GM18951 (cell line): ENCODE measurements around the gene FMNL2.

Source experiments
- POLR2A ChIP-seq: IDR thresholded peaks from 4 replicates; pipeline ENCODE4 v1.6.1; 2011; ENCODE audit warnings: mild to moderate bottlenecking; ENCODE audit not compliant: insufficient read length, insufficient read depth; ENCODE audit errors: extremely low read depth
- in situ Hi-C: fragments of 300-500 bp; cut with MboI; formaldehyde crosslinking; loops from one replicate; pipeline ENCODE4 v1.12.0; 2022; ENCODE audit warnings: low sequenced_read_pairs, mixed read lengths, inconsistent platforms; ENCODE audit not compliant: unreplicated experiment

The FMNL2 gene

GRCh38 chr2:152552888-152553287 lies 217.9 kb downstream of the FMNL2 start:
- in situ Hi-C loops, result no loop called here
- no peak for TF ChIP-seq POLR2A

DNA sequence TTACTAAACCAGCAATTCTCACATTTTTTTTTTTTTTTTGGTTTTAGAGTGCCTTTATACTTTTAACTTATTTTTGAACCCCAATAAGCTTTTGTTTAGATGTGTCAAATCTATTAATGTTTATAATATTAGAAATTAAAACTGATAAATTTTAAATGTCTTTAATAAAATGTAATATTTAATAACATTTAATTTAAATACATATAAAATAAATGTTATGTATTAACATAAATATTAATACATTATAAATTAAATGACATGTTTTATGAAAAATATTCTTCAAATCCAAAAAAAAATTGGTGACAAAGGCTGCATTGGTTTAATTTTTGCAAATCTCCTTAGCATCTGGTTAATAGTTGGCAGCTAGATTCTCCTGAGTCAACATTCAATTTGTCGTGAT lies 218.5 kb downstream of the FMNL2 start:
- in situ Hi-C loops, result no loop called here
- no peak for TF ChIP-seq POLR2A

DNA sequence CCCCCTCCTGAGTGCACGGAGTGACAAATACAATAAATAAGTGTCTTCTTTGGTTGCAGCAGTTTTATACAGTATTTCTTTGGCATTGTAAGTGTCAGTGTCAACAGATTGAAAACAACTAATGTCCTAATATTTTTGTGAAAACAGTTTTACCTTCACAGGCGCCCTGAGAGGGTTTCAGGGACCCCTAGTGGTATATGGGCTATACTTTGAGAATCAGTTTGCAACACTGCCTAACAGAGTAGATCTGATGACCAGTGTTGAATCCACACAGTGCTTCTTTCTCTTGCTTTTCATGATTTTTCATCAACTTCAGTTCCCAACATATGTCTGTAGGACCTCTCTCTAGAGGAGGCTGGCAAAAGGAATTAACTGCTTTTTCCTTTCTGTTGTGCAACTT lies 220.1 kb downstream of the FMNL2 start:
- no peak for TF ChIP-seq POLR2A
- in situ Hi-C loops, result no loop called here

- in situ Hi-C loops, result no loop called here
- no peak for TF ChIP-seq POLR2A
Measured at GRCh38 chr2:152556506-152556905, 221.5 kb downstream of the FMNL2 start.

DNA sequence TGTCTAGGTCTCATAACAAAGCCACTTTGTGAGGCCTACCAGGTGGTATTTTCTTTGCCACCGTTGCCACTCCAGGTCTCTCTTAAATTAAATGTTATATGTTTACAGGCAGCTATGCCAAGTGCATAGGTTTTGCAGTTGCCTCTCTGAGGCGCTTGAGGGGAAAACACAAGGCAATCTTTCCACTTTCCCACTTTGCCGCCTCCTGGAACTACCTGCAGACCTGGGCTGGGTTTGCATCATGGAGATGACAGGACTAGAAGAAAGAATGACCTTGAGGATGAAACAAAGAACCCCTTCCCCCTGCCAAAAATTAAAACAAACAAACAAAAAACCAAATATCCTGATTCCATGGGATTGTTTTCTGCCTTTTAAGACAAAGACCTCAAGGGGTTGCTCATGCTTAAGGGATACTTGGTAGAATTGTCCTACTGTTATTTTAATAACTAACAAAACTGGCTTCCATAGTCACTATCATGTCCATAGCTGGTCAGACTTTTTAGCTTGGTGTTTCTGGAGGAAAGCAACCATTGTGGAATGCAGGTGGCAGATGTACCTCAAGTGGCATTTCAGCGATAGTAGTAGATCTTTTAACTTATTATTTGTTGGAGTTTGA lies 222.4 kb downstream of the FMNL2 start:
- in situ Hi-C loops, result no loop called here
- no peak for TF ChIP-seq POLR2A

DNA sequence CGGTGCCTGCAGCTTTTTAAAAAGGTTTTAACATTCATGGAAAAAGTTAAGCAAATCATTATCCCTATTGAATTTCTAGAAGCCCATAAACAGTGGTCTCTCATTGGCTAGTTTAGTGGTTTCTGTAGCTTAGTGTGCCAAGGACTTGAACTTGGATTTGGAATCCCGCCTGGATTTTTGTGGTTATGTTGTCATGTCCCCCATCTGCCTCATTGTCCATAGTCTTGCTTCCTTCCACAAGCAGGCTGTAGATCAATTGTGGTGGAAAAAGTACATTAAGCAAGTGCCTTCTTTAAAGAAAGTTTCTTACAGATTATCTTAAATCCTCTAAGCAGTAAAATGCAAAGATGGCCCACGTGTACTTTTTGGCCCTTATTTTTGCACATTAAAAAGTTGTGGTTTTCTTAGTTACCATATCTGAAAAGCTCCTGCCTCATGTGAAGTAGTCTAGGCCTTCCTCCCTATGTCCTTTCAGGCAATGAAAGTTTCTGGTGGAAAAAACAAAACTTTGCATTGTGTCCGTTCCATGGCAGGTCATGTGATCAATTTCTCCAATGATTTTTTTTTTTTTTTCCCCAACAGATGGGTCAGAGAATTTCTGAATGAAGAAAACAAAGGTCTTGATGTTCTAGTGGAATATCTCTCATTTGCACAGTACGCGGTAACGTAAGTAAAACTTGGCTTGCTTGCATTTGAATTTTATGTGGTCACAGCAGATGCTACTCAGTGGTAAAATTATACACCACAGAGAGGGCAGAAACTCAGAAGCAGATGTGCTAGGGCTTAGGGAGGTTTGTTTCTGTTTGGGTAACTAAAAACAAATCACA lies 223.4 kb downstream of the FMNL2 start:
- TF ChIP-seq POLR2A, result no peak
- in situ Hi-C loops, result no loop called here

DNA sequence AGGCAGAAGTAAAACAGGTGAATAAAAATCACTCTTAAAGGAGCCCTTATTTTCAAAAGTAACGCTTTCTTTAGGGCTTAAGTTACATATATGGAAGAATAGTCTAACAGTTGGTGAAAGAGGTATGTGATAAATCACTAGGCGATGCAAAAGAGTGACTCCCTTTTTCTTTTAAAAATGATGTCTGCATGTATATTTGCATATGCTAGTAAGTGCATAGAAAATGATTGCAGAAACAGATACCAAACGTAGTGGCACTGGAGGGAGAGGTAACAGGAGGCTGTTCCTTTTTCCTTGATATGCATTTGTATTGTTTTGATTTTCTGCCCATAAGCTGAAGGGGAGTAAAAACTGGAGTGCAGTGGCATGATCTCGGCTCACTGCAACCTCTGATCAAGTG lies 224.0 kb downstream of the FMNL2 start:
- TF ChIP-seq POLR2A, result no peak
- in situ Hi-C loops, result no loop called here

GRCh38 chr2:152560166-152560565 lies 225.2 kb downstream of the FMNL2 start:
- TF ChIP-seq POLR2A, result no peak
- in situ Hi-C loops, result no loop called here

DNA sequence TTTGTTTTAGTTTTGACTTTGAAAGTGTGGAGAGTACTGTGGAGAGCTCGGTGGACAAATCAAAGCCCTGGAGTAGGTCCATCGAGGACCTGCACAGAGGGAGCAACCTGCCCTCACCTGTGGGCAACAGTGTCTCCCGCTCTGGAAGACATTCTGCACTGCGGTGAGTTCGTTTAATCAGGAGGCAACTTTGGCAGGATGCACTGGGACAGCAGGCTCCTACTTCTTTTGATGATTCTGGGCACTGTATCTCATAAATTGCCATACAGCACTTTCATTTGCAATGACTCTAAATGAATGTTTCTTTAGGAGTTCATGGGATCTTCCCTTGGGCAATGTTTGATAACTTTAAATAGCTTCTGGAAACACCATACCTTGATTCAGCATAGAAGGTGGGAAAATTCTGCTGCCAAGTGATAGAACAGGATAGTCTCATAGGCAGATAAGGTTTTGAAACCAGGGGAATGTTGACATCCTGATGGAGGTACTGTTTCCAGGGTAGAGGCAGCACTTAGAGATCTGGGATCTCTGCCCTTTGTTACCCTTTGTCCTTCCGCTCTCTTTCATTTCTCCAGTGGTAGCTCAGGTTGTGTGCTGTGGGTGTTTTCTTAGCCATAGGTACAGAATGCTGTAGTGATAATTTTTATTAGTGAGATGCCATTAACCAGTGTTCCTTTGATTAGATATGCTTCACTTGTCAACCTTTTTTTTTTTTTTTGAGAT lies 226.1 kb downstream of the FMNL2 start:
- in situ Hi-C loops, result no loop called here
- TF ChIP-seq POLR2A, result no peak

DNA sequence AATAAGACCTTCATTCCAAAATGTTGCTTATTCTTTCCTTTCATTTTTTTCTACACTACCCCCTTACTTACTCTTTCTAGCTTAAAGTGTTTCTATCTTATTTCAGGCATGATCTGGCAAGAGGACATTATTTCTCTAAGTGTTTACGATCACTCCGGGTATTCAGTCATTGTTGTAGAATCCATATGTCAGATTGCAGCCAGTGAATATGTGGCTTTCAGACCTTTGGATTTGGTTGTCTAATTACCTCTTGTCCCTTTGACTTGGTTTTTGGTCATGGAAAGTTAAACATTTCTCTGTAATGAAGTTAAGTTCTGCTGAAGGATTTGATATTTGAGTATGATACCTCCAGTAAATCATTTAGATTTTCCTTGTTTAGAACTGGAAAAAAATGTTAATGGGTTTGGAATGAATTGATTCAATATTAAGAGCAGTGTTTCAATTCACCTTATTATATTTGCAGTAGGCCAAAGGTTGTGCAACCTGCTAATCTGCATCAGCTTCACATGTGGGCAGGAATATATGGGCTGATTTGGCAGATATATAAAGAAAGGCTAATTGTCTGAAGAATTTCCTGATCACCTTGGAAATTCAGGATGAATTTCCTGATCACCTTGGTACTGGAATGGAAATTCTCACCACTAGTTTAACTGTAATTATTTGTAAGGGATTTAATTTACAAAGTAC lies 227.4 kb downstream of the FMNL2 start:
- TF ChIP-seq POLR2A, result no peak
- in situ Hi-C loops, result no loop called here

DNA sequence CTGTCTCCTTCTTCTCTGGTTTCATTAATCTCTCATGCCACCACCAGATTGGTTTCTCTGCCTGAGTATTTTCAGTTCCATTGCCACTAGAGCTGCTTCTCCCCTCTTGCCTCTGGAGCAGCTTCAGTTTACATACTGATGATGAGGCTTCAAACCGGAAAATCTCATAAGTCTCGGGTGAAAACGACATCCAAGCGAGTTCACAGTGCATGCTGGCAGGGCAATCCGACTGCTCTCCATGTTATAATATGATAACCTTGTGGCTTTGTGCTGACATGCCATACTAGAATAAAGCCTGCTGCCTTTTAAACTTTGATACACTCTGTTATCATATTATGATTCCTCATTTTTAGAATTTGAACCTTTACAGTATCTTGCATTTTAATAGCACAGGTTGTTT lies 228.8 kb downstream of the FMNL2 start:
- in situ Hi-C loops, result no loop called here

GRCh38 chr2:152564754-152565551 lies 230.0 kb downstream of the FMNL2 start:
- no peak for TF ChIP-seq POLR2A
- in situ Hi-C loops, result no loop called here

More for the DNA sequence above, 228.8 kb downstream of the FMNL2 start:
- no peak for TF ChIP-seq POLR2A
